H9 (cell line): Measurements from ENCODE around the gene SIVA1. TPM values are rescaled to one million over a fixed set of nuclear protein-coding genes. Genes with fewer than 3 reads are reported as not detected.

Experiments used
- DNase-seq: peaks from one replicate; pipeline ENCODE4 v3.0.0-alpha.2; 2017
- H2AFZ ChIP-seq: one replicate; pipeline ENCODE4 v1.6.1; 2013; ENCODE audit warnings: mild to moderate bottlenecking, low read length, control low read depth, moderate library complexity
- H2AK5ac ChIP-seq: 2 replicates; pipeline ENCODE4 v1.6.1; 2013; ENCODE audit warnings: low read length, control low read depth, mixed read lengths; ENCODE audit not compliant: insufficient read length
- H2BK120ac ChIP-seq: one replicate; pipeline ENCODE4 v1.6.1; 2013; ENCODE audit warnings: low read depth, mild to moderate bottlenecking, low read length, control low read depth, inconsistent platforms; ENCODE audit not compliant: poor library complexity, severe bottlenecking
- H2BK12ac ChIP-seq: 2 replicates; pipeline ENCODE4 v1.6.1; 2013; ENCODE audit warnings: low read length, control low read depth, mixed read lengths, low read depth; ENCODE audit not compliant: insufficient read length
- H2BK15ac ChIP-seq: 2 replicates; pipeline ENCODE4 v1.6.1; 2013; ENCODE audit warnings: low read depth, low read length, control low read depth
- H2BK20ac ChIP-seq: one replicate; pipeline ENCODE4 v1.6.1; 2013; ENCODE audit warnings: low read depth, mild to moderate bottlenecking, low read length, control low read depth, inconsistent platforms; ENCODE audit not compliant: poor library complexity, severe bottlenecking
- H2BK5ac ChIP-seq: 2 replicates; pipeline ENCODE4 v1.6.1; 2013; ENCODE audit warnings: low read length, control low read depth, mixed read lengths; ENCODE audit not compliant: insufficient read length
- H3K14ac ChIP-seq: 2 replicates; pipeline ENCODE4 v1.6.1; 2013; ENCODE audit warnings: low read length, control low read depth; ENCODE audit not compliant: insufficient read depth
- H3K18ac ChIP-seq: 2 replicates; pipeline ENCODE4 v1.6.1; 2013; ENCODE audit warnings: low read depth, mild to moderate bottlenecking, mixed read lengths, low read length, control low read depth; ENCODE audit not compliant: insufficient read length
- H3K23ac ChIP-seq: 2 replicates; pipeline ENCODE4 v1.6.1; 2013; ENCODE audit warnings: low read length, control low read depth, mixed read lengths, low read depth; ENCODE audit not compliant: insufficient read length
- H3K23me2 ChIP-seq: 2 replicates; pipeline ENCODE4 v1.6.1; 2013; ENCODE audit warnings: low read depth, mild to moderate bottlenecking, mixed read lengths, low read length, control low read depth; ENCODE audit not compliant: insufficient read length, poor library complexity, severe bottlenecking
- H3K27ac ChIP-seq: 2 replicates; pipeline ENCODE4 v1.5.1; 2013; ENCODE audit warnings: low read length, control low read depth, mixed read lengths, low read depth; ENCODE audit not compliant: insufficient read length
- H3K27me3 ChIP-seq: 2 replicates; pipeline ENCODE4 v1.6.1; 2013; ENCODE audit warnings: low read length, control low read depth, inconsistent platforms; ENCODE audit not compliant: insufficient read depth
- H3K4ac ChIP-seq: 2 replicates; pipeline ENCODE4 v1.6.1; 2013; ENCODE audit warnings: low read depth, mild to moderate bottlenecking, control low read depth, inconsistent platforms, low read length, moderate library complexity
- H3K4me1 ChIP-seq: 2 replicates; pipeline ENCODE4 v1.6.1; 2013; ENCODE audit warnings: low read length, control low read depth, inconsistent platforms; ENCODE audit not compliant: insufficient read depth
- H3K4me2 ChIP-seq: 2 replicates; pipeline ENCODE4 v1.6.1; 2013; ENCODE audit warnings: low read length, control low read depth, mixed read lengths; ENCODE audit not compliant: insufficient read length, insufficient read depth
- H3K56ac ChIP-seq: 2 replicates; pipeline ENCODE4 v1.6.1; 2013; ENCODE audit warnings: low read depth, mild to moderate bottlenecking, mixed read lengths, low read length, control low read depth; ENCODE audit not compliant: insufficient read length
- H3K79me1 ChIP-seq: 2 replicates; pipeline ENCODE4 v1.6.1; 2013; ENCODE audit warnings: low read depth, mild to moderate bottlenecking, moderate library complexity, low read length, control low read depth, inconsistent platforms; ENCODE audit not compliant: insufficient read depth, poor library complexity, severe bottlenecking
- H3K79me2 ChIP-seq: 2 replicates; pipeline ENCODE4 v1.6.1; 2013; ENCODE audit warnings: low read length, control low read depth, inconsistent platforms; ENCODE audit not compliant: insufficient read depth
- H3K9ac ChIP-seq: 2 replicates; pipeline ENCODE4 v1.6.1; 2013; ENCODE audit warnings: low read length, control low read depth, mixed read lengths; ENCODE audit not compliant: insufficient read length; ENCODE audit errors: extremely low read depth
- H3K9me3 ChIP-seq: one replicate; pipeline ENCODE4 v1.6.1; 2013; ENCODE audit warnings: low read depth, low read length, inconsistent platforms; ENCODE audit not compliant: control insufficient read depth
- H3T11ph ChIP-seq: one replicate; pipeline ENCODE4 v1.6.1; 2013; ENCODE audit warnings: mild to moderate bottlenecking, low read length, control low read depth, inconsistent platforms
- H4K20me1 ChIP-seq: one replicate; pipeline ENCODE4 v1.6.1; 2013; ENCODE audit not compliant: control insufficient read depth, insufficient read length, insufficient read depth
- H4K5ac ChIP-seq: 2 replicates; pipeline ENCODE4 v1.6.1; 2013; ENCODE audit warnings: low read depth, mild to moderate bottlenecking, mixed read lengths, low read length, control low read depth; ENCODE audit not compliant: insufficient read length
- H4K8ac ChIP-seq: replicated peaks from 2 replicates; pipeline ENCODE4 v1.6.1; 2013; ENCODE audit warnings: low read length, control low read depth, mixed read lengths, low read depth; ENCODE audit not compliant: insufficient read length
- H4K91ac ChIP-seq: 2 replicates; pipeline ENCODE4 v1.6.1; 2013; ENCODE audit warnings: low read depth, mild to moderate bottlenecking, moderate library complexity, mixed read lengths, low read length, control low read depth; ENCODE audit not compliant: insufficient read length
- H3K27ac Mint-ChIP-seq, 3 experiments: 2 replicates in 2 of 3; 3 replicates in 1 of 3; pipeline ENCODE4 v1.8.0; 2020 to 2021; ENCODE audit warnings: mixed read lengths in 3 of 3, mild to moderate bottlenecking in 1 of 3, moderate library complexity in 1 of 3
- H3K27me3 Mint-ChIP-seq: 2 replicates; pipeline ENCODE4 v1.8.0; 2021; ENCODE audit warnings: low read depth, mild to moderate bottlenecking, moderate library complexity, mixed read lengths
- H3K36me3 Mint-ChIP-seq, 3 experiments: 2 replicates in 2 of 3; 3 replicates in 1 of 3; pipeline ENCODE4 v1.8.0; 2020 to 2021; ENCODE audit warnings: low read depth in 3 of 3, mixed read lengths in 3 of 3; ENCODE audit not compliant: insufficient read depth in 1 of 3
- H3K4me1 Mint-ChIP-seq, 2 experiments: 2 replicates each; pipeline ENCODE4 v1.8.0; 2020; ENCODE audit warnings: mixed read lengths in 2 of 2
- H3K4me3 Mint-ChIP-seq, 2 experiments: 2 replicates in 1 of 2; 3 replicates in 1 of 2; pipeline ENCODE4 v1.8.0; 2020 to 2021; ENCODE audit warnings: mild to moderate bottlenecking in 2 of 2, mixed read lengths in 2 of 2, moderate library complexity in 1 of 2
- H3K9me3 Mint-ChIP-seq, 2 experiments: 2 replicates in 1 of 2; 3 replicates in 1 of 2; pipeline ENCODE4 v1.8.0; 2020; ENCODE audit warnings: mild to moderate bottlenecking in 2 of 2, mixed read lengths in 2 of 2, moderate library complexity in 1 of 2
- CTCF ChIP-seq: fragments of 200-600 bp; sonication (generic); conservative IDR thresholded peaks from 3 replicates; pipeline ENCODE4 v1.8.0; 2021; ENCODE audit warnings: antibody characterized with exemption, mild to moderate bottlenecking
- WGBS: extraction: QIAGEN DNeasy Blood & Tissue Kit; methylation state at CpG from one replicate; pipeline ENCODE4 v1.1.7; 2013; ENCODE audit warnings: missing lambda C conversion rate, low lambda C conversion rate, mixed read lengths; ENCODE audit not compliant: insufficient read length; ENCODE audit errors: extremely low coverage; 5-methylcytosine and 5-hydroxymethylcytosine counted together
- total RNA-seq: library from RNA; stranded (reverse); gene quantifications from 2 replicates; pipeline ENCODE4 v1.2.1, GENCODE V29; 2021

The SIVA1 gene
- total RNA-seq, 1 experiment from 2014 or later, result 125 TPM

DNA sequence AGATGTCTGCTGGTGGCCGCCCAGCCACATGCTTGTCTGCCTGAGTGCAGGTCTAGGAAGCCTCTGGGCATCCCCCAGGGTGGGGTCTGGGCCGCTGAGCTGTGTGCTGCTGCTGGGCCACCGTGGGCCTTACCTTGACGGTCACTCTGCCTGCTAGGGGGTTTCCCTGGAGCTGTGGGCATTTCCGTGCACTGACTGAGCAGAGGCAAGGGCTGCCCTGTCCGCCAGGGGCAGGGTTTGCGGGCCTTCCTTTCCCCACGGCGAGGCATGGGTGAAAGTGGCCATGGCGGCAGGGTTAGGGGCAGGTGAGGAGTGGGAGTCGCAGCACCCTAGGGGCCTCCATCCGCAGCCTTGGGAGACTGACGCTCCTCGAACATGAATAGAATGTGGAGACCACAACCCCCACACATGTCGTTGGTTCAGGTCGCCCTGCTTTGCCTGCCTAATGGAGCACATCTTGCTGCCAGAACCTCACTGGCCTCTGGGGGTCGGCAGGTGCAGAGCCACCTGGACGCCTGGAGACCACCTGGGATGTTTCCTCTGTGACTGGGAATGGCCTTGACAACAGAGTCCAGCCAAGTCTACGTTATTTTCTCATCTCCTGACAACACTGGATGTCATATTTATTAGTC is 50.4 kb downstream of the SIVA1 start:
- no peak for DNase-seq
- Histone ChIP-seq H4K20me1 (no peaks in the 10 kb centered on the region), H3K4me1 (no peaks in the 10 kb centered on the region; the same call in 1 of the 2 replicates), H3T11ph (no peak overlapping the region), H3K23me2 (peaks cover 13% of the 10 kb centered on the region), H3K79me1 (no peaks in the 10 kb centered on the region), H4K91ac (no peak overlapping the region), H4K8ac (no peak overlapping the region), H3K9ac (no peak overlapping the region), H4K5ac (no peak overlapping the region), H2BK15ac (no peak overlapping the region), H2AFZ (no peak overlapping the region), H3K27ac (no peak overlapping the region), H2AK5ac (no peak overlapping the region), H2BK5ac (no peak overlapping the region), H3K23ac (no peak overlapping the region), H2BK120ac (no peak overlapping the region), H3K18ac (no peak overlapping the region), H3K14ac (no peak overlapping the region), H3K27me3 (peaks cover 16% of the 10 kb centered on the region; the same call in 1 of the 2 replicates), H2BK20ac (no peak overlapping the region), H3K4ac (no peak overlapping the region), H3K56ac (no peak overlapping the region), H3K9me3 (no peaks in the 10 kb centered on the region), H2BK12ac (no peak overlapping the region), H3K4me2 (no peak overlapping the region), H3K79me2 (no peaks in the 10 kb centered on the region)
- TF ChIP-seq CTCF, result no peak
- Mint-ChIP-seq H3K27me3 (peaks cover 57% of the 10 kb centered on the region), H3K9me3 (peaks cover 4 to 5% of the 10 kb centered on the region in 2 experiments), H3K36me3 (peaks cover 0 to 4% (median 0%) of the 10 kb centered on the region in 3 experiments; a peak in 3 of 7 replicates), H3K4me3 (no peak overlapping the region), H3K27ac (no peak overlapping the region), H3K4me1 (peaks cover 13 to 17% of the 10 kb centered on the region in 2 experiments)
- WGBS, result no CpG with 5 or more reads among the region's 19 CpGs
